Retina (tissue), 1 donor: ENCODE measurements around the gene RNFT2.
A peak's percentile ranks its signal among the peaks of the same experiment; 100 is the strongest.
"Not testable (repeated sequence)": the region's sequence is repeated elsewhere in the genome, so short reads cannot be mapped to it uniquely, and the experiment has no call there.

ENCODE experiments used
- DNase-seq: peaks from one replicate; pipeline ENCODE4 v3.0.0-alpha.2; 2016

RNFT2 gene

GRCh38 chr12:116710370-116711150, 27.6 kb upstream of the RNFT2 start:
- DNase-seq = peak; percentile 79

DNA sequence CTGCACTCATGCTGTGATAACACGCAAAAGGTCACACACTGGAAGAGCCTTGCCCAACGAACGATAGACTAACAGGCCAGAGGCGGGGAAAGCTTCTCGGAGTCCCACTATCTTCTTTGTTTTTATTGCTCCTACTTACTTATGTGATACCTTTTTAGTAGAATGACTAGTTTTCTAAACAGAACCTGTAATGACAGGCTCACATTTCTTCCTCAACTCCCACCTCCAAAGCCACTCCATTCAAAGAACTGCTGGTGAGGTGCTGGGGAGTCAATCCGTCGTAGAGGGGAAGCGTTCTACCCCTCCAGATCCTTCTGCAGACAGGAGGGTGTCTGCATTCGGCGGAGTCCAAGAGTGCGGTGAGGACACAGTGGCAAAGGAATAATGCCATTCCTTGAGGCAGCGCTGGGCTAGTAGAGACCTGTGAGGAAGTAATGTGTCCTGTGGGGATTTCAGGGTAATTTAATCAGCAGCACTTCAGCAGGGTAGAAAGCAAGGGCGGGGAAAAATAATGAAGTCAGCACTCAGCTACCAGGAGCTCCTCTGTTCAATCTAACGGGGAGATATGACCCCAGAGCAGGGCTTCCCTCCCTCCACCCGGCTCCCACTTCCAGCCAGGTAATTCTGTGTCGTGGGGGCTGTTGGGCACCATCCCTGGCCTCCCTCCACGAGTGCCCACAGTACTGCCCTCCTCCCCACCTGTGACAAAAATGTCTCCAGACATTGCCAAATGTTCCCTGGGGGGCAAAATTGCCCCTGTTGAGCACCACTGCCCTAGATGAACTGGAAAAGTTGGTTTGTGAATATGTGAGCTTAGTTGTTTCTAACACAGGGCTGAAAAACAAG, 25.4 kb upstream of the RNFT2 start:
- no peak for DNase-seq

DNA sequence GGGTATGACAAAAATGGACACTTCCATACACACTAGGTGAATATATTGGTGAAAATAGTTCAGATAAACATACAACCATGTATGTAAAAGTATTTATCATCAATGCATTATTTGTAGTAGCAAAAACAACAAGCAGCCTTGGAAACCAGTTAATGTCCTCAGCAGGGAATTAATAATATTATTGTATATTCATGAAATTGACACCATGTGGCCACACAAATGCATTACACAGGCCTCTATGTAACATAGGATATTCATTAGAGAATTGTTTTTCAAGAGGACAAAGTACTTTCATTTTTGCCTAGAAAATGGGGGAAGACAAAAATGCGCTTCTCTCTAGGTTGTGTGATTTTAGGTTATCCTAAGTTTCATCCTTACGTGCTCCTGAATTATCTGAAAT, 24.6 kb upstream of the RNFT2 start:
- no peak for DNase-seq

- DNase-seq = no peak
Observed at GRCh38 chr12:116714175-116714574, 23.9 kb upstream of the RNFT2 start.

DNA sequence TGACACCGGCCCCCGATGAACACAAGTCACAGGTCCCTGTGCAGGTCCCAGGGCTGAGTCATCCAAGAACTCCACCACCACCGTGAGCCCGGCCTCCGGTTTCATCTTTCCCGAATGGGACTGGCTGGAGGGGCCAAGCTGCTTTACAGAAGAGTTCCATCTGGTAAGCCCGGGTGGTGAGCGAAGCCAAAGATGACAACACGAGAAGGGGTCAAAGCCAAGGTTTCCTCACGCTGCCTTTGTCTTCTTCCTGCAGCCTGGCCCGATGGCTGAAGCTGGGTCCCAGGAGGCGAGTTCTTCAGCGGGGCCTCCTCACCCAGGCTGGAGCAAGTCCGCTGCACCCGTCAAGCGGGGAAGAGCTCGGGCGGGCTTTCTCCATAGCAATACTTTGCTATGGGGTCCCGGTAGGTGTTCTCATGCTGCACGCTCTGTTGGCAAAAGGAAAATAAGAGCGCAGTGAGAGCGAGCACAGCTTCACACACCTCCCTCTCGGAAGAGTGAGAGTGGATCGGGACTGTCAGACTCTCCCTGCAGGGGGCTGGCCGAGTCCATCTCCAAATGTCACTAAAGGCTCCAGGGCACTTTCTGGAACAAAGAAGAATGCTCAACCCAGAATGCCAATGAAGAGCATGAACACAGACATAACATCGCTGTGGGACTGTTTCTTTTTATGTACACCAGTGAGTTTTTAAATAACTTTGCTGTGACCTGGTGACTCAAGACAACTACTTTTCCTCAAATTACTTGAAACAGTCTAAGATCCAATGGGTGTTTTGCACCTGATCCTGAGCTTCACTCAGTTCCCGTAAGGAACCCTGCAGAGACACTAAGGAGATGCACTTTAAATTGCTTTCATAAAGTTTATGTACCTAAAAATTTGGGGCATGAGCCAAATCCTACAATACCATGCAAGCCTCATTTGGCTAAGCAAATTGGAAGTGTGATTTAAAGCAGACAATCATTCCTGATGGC, 20.4 kb upstream of the RNFT2 start:
- peak; percentile 75 for DNase-seq

GRCh38 chr12:116718655-116719454, 19.3 kb upstream of the RNFT2 start:
- DNase-seq = peak; percentile 66

DNA sequence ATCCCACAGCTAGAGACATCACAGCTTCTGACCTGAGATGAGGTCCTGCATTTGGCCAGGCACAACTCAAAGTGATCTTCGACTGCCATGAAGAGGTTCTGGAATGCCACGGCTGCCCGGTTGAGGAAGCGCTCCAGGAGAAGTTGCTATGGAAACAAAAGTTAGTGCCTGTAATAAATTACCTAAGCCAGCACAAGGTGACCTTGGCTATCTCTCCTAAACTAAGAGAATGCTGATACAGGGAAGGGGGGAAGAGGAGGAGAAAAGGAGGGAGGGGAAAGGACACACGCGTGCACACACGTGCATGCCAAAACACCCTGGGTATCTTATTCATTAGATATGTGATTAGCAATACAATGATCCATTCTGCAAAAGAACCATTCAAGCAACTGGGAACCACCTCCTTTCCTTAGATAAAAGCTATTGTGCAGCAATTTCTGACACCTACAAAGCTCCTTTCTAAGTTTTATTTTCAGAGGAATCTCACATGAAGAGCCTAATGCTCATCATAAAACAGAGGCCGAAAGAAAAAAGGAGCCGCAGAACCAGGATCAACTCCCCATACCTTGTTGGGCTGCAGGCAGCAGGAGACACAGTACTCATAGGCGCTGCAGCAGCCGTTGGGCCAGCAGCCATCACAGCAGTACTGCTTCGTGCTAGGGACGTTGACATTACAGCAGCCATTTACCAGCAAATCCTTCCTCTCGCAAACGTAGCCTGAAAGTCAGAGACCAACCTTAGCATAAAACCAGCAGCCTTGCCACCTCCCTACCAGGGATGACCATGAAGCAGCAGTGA, 18.2 kb upstream of the RNFT2 start:
- DNase-seq = no peak

DNA sequence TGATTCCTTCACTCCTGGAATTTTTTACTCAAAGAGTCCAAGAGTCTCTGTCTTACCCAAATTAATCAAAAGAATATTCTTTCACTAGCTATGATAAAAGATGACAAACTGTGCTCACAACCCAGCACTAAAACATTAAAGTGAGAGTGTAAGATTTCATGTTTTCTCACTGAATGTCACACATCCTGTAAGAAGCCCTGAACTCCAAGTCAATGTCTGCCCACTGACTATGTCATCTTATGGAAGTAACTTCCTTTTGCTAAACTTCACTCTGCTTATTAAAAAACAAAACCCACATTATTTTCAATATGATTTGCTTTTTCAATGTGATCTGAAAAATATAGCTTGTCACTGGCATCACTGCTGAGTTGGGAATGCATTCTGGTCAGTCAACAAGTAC, 15.9 kb upstream of the RNFT2 start:
- DNase-seq = no peak

GRCh38 chr12:116726694-116727093, 11.4 kb upstream of the RNFT2 start:
- no peak for DNase-seq

GRCh38 chr12:116727261-116727660, 10.9 kb upstream of the RNFT2 start:
- no peak for DNase-seq

GRCh38 chr12:116727891-116728290, 10.2 kb upstream of the RNFT2 start:
- no peak for DNase-seq

GRCh38 chr12:116731801-116732200, 6.3 kb upstream of the RNFT2 start:
- DNase-seq = no peak

- no peak for DNase-seq
Observed at GRCh38 chr12:116734156-116734768, 3.9 kb upstream of the RNFT2 start.

GRCh38 chr12:116735084-116735483, 3.0 kb upstream of the RNFT2 start:
- no peak for DNase-seq

- DNase-seq = no peak
Observed at GRCh38 chr12:116735951-116736599, 2.0 kb upstream of the RNFT2 start.

- peak; percentile 26 for DNase-seq
Observed at GRCh38 chr12:116736962-116737773, 947 bp upstream of the RNFT2 start.

GRCh38 chr12:116739381-116739887, 1.3 kb downstream of the RNFT2 start:
- DNase-seq = no peak

GRCh38 chr12:116742787-116743186, 4.7 kb downstream of the RNFT2 start:
- DNase-seq = not testable (repeated sequence)

GRCh38 chr12:116744766-116745165, 6.7 kb downstream of the RNFT2 start:
- no peak for DNase-seq
